Activated CD4-positive, alpha-beta T cell treated with anti-CD3 and anti-CD28 coated beads, Interleukin-2, amount 50 U/mL, for 48 hours (primary cell): ENCODE measurements around the gene ZNF180.
"Not testable (repeated sequence)": the region's sequence is repeated elsewhere in the genome, so short reads cannot be mapped to it uniquely, and the experiment has no call there.

Experiments used
- DNase-seq, 2 experiments: peaks; one replicate each; pipeline ENCODE4 v3.0.0-alpha.2; 2020

Gene ZNF180

DNA sequence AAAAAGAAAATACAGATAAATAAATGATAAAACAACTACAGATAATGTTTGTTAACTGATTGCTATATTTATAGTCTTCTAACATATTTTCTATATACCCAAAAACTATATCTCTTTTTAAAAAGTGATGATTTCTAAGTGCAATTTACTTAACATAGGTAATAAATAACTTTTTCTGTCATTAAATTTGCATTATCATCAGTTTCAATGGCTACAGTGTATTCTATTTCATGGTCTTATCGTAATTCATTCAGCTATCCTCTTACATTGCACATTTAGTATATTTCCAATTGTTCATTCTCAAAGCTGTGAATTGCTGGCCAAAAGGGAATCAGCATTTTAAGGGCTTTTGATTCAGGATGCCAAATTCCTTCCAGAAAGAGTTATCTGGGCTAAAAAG, 3.6 kb downstream of the ZNF180 start:
- DNase-seq = no peak

DNA sequence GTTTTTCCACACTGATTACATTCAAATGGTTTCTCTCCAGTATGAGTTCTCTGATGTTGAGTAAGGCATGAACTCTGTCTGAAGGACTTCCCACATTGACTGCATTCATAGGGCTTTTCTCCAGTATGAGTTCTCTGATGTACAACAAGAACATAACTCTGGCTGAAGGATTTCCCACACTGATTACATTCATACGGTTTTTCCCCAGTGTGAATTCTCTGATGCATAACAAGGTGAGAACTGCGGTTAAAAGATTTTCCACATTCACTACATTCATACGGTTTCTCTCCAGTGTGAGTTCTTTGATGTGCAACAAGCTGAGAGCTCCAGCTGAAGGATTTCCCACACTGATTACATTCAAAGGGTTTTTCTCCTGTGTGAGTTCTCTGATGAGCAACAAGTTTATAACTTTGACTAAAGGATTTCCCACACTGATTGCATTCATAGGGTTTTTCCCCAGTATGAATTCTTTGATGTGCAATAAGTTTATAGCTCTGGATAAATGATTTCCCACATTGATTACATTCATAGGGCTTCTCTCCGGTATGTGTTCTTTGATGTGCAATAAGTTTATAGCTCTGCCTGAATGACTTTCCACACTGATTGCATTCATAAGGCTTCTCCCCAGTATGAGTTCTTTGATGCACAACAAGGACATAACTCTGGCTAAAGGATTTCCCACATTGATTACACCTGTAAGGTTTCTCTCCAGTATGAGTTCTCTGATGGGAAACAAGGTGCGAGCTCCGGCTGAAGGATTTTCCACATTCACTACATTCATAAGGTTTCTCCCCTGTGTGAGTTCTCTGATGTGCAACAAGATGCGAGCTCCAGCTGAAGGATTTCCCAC, 23.5 kb downstream of the ZNF180 start:
- no peak for DNase-seq

DNA sequence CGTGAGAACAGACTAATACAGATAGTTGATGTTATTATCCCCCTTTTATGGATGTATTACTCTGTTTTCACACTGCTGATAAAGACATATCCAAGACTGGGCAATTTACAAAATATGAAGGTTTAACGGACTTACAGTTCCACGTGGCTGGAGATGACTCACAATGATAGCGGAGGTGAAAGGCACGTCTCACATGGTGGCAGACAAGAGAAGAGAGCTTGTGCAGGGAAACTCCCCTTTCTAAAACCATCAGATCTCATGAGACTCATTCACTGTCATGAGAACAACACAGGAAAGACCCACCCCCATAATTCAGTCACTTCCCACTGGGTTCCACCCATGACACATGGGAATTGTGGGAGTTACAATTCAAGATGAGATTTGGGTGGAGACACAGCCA, 31.6 kb downstream of the ZNF180 start:
- DNase-seq = not testable (repeated sequence)

DNA sequence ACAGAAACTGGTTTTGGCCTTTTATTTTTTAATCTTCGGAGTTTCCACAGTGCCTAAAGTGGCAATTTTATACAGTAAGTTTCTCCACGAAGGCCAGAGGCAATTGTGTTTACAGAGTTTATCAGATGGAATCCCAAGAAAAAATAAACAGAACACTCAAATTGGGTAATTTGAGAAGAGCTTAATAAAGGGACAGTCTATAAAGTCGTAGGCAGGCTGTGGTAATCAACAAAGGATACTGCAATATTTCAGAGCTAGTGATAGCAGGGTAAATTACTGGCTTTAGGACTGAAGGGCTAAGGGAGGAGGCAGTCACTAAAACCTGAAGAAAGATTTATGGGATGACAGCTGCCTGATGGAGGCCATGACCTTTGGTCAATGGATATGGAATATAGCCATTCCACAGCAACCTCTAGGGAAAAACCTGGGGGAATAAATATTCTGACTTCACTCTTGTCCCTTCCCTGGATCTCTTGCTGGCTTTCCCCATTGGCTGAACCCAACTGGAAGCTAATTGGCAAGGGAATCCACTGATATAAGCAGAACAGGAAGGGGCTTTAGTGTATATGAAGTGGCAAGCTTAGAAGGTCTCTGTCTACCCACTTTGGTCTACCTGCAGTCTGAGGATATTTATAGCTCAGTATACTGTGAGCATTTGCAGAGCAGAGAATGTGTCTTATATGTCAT, 37.6 kb downstream of the ZNF180 start:
- DNase-seq = not testable (repeated sequence)

DNA sequence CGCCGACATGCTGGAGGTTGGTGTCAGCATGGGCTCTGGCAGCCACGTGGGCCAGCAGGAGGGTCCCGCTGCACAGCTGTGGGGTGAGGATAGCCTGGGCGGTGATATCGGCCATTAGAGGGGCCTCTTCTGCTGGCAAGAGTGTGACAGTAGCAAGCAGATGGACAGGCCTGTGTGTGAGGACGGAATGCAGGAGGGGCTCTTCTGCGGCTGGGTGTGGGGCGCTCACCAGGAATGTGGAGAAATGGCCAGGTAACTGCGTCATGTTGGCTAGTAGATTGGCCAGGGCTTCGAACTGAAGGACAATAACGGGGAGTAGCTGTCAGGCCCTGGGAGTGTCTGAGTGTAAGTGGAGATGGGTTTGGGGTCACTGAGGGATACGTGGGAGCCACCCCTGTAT, 44.3 kb downstream of the ZNF180 start:
- DNase-seq = not testable (repeated sequence)

DNA sequence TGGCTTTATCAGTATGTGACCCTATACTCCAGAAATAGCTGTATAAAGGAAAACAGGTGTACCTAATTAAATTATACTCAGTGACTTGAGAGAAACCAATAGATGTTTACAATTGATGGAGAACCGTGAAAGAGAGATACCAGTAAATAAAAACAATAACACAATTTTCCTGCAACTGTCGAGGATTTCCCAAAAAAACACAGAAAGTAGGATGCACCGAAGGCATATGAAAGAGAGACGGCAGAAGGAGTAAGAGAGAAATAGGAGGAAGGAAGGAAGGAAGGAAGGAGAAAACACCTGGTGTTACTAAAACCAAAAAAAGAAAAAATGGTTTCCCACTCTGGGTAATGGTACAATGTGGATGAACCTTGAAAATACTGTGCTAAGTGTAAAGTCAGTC, 45.2 kb downstream of the ZNF180 start:
- no peak for DNase-seq

DNA sequence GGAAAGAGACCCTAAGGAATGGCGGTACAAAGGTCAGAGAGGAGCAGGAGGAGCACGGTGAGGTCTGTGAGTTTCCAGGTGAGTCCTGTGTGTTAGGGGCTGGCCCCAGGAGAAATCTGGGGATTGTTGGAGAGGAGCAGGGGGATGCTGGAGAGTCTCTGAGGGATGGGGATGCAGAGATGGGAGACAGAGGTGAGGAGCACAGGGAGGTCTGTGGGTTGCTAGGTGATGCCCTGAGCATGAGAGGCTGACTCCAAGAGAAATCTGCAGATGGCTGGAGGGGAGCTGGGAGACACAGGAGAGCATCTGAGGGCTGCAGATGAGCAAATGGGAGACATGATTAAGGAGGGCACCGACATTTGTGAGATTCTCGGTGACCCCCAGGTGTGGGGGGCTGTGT, 48.0 kb downstream of the ZNF180 start:
- no peak for DNase-seq

DNA sequence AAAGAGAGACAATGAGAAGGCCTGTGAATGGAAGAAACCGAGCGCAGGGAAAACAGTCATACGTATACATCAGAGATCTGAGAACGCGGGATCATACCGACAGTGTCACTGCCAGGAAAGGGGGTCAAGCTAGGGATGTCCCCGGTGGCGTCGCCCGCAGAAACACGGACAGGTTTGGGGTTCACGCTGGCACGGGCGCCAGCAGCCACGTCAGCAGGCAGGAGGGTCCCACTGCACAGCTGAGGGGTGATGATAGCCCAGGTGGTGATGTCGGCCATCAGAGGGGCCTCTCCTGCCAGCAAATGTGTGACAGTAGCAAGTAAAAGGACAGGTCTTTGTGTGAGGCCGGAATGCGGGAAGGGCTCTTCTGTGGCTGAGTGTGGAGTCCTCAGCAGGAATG, 48.6 kb downstream of the ZNF180 start:
- DNase-seq = no peak

DNA sequence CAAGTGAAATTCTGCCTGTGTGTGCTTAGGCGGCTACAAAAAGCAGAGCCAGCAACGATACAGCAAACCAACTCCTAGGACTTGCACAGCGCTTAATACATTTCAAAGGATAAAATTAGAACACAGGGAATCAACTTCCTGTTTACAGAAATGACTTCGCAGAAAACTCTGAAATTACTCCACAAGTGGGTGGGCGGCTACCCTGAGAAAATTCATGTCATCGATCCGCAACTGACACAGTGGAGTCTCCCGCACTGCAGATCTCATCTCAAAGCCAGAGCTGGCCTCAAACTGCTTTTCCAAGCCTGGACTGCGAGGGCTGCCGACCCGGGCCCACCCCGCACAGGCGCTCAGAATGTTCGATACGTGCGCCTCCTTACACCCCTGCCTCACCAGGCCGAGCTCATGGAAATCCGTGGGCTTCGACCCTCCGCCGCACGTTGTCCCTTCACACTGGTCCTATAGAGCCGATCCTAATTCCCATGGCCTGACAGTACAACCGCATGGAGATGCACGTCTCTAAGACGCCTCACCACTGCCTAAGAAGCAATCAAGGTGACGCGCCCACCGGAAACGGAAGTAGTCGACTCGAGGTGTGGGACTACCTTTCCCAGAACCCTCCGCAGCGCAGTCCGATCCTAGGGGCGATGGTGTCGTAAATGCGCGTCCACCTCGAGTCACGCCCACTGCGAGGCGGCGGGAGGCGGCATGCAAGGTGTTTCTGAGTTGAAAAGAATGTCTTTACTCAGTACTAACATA, 52.2 kb downstream of the ZNF180 start, which contains the start of gene ZNF229:
TSS of gene ZNF229 (minus strand) at position 557 of the 759 bp plus-strand sequence. CDS start 5,625 bp downstream, outside the sequence.
- peak; percentile 61 to 70 for DNase-seq

DNA sequence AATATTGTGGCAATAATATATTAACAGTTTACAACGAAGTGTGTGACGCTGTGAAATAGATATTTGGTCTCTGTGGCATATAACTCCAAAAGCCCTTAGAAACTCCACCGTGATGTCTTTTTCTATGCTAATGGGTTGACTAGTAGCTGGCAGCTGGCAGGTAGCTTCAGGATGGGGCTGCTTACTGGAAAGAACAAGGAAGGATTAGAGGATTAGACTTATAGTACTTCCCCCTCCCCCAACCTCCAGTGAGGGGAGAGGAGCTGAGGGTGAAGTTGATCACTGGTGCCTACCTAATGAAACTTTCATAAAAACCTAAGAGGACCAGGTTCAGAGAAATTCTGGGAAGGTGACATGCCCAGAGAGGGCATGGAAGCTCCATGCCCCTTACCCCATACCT, 61.9 kb downstream of the ZNF180 start:
- DNase-seq = no peak

DNA sequence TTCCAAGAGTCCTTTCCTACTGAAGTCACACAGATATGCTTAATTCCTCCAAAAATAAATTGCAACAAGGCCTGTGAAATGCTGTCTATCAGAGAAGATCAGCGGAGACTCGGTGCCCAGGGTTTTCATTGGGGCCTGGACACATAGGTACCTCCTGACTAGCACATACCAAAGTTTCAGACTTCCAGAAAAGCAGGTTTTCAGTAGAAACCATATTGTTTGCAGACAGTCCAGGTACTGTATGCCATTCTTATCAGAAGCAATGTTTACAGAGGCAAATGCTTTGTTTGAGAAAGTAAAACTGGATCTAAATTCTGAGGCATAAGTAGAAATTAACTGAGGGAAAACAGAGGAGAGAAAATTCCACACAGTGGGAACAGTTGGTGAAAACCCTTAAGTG, 64.9 kb downstream of the ZNF180 start:
- no peak for DNase-seq

DNA sequence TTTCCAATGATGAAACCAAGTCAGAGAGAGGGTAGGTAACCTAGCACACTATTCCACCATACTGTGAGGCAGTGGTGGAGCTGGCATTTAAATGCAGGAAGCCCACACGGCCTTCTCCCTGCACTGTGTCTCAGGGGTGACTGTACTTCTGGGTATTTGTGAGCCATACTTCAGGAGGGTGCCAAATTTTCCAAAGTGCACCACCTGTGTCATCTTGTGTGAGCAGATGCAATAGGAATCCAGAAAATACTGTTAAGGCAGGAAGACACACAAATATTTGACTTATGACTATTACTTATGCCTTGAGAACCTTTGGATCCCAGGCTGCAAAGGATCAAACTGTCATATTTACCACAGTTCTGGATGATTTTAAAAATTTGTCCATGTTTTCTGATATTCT, 69.4 kb downstream of the ZNF180 start:
- DNase-seq = no peak
